HG03575 (cell line): ENCODE results near the gene FN3KRP.

Experiments
- ATAC-seq: cut with Tn5 transposase; IDR thresholded peaks from one replicate; pipeline ENCODE4 v1.9.1; 2021; ENCODE audit not compliant: unreplicated experiment, insufficient number of reproducible peaks, low FRiP score; ENCODE audit errors: extremely low read depth

Gene FN3KRP, protein sequence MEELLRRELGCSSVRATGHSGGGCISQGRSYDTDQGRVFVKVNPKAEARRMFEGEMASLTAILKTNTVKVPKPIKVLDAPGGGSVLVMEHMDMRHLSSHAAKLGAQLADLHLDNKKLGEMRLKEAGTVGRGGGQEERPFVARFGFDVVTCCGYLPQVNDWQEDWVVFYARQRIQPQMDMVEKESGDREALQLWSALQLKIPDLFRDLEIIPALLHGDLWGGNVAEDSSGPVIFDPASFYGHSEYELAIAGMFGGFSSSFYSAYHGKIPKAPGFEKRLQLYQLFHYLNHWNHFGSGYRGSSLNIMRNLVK

DNA sequence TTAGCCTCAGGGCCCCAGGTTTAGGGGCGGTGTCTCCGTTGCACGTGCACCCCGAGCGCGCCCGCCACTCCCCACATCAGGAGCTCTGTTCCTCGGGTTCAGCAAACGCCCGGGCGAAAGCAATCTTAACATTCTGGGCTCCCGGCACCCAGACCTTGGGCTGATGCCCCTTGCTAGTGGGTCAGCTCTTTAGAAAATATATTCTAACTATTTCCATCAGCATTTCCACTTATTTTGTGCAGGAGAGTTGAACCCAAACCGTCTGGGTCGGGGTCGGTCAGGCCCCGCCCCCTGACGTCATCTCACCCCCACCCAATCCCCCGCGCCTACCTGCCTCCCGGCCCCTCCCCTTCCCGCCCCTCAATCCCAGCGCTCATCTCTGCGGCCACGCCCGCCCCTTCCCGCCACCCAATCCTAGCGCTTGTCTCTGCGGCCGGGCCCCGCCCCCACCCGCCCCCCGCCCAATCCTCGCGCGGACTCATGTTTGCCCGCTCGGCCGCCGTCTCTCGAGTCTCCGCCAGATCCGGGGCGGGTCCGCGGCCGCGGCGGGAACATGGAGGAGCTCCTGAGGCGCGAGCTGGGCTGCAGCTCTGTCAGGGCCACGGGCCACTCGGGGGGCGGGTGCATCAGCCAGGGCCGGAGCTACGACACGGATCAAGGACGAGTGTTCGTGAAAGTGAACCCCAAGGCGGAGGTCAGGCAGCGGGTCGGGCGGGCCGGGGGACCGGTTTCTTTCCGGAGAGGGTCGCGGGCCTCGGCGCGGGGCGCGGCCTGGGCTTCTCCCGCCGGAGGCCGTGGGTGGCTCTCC is at the start of gene FN3KRP:
Gene FN3KRP (plus strand): TSS at position 504 of the 808 bp plus-strand sequence. CDS start 50 bp downstream, at position 554.
- ATAC-seq: no peak

- ATAC-seq: no peak
Observed at GRCh38 chr17:82666931-82667667, 49.4 kb upstream of the FN3KRP start.

- no peak for ATAC-seq
Observed at GRCh38 chr17:82667668-82668000, 48.9 kb upstream of the FN3KRP start.

DNA sequence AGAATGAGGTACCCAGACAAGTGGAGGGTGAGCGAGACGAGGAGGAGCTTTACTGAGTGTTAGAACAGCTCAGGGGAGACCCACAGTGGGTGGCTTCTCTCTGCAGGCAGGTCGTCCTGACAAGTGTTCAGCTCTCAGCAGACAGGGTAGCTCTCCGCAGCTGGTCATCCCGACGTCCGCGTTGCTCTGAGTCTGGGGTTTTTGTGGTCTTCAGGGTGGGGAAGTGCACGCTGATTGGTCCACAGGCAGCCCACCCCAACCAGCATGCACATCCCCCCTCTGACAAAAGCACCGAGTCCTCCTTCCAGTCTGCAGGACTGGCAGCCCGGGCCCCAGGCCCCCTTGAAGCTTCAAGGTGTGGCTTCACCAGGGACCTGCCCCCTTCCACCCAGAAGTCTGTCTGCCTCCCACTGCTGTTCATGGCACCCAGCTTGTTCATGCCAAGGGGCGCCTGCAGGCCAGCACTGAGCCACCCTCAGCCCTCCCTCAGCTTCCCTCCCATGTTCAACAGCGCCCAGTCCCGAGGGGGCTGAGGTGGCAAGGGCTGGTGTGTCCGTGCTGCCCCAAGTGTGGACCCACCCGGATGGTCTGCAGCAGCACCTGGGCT is 48.4 kb upstream of the FN3KRP start:
- ATAC-seq: no peak

DNA sequence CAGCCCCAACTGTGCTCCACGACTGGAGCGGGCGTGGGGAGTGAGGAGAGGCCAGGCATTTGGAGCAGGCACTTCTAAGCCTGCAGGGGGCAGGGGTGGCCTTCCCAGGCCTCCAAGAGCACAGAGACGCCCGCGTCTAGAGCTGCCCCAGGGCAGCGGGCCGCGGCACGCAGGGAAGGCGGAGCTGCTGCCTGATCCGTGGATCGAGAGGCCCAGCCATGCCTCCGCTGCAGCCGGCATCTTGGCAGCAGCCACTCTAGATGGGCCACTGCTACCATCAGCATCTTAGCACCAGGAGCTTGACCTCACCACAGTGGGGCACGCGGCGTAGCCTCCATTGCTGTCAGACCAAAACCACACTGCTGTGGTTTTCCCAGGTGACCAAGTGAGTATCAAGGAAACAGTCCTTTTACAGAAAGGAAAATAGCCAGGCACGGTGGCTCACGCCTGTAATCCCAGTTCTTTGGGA is 47.8 kb upstream of the FN3KRP start:
- ATAC-seq: no peak

DNA sequence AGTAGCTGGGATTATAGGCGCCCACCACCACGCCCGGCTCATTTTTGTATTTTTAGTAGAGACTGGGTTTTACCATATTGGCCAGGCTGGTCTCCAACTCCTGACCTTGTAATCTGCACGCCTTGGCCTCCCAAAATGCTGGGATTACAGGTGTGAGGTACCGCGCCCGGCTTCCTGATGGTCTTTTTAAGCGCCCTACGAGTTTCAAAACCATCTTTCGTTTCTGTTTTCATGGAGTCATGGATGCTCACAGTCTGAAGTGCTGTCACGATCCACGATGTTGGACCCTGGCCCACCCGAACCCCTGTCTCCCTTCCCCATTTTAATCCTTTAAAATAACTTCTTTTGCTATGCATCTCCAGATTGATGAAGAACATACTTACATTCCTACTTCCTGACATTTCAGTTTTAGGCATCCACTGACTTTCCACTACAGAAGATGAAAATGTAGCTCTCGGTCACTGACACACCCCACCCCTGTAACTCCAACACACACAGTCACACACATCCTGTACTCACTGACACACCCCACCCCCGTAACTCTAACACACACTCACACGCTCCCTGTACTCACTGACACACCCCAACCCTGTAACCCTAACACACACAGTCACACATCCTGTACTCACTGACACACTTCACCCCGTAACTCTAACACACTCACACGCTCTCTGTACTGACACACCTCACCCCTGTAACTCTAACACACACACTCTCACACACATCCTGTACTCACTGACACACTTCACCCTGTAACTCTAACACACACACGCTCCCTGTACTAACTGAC is 45.6 kb upstream of the FN3KRP start:
- no peak for ATAC-seq

DNA sequence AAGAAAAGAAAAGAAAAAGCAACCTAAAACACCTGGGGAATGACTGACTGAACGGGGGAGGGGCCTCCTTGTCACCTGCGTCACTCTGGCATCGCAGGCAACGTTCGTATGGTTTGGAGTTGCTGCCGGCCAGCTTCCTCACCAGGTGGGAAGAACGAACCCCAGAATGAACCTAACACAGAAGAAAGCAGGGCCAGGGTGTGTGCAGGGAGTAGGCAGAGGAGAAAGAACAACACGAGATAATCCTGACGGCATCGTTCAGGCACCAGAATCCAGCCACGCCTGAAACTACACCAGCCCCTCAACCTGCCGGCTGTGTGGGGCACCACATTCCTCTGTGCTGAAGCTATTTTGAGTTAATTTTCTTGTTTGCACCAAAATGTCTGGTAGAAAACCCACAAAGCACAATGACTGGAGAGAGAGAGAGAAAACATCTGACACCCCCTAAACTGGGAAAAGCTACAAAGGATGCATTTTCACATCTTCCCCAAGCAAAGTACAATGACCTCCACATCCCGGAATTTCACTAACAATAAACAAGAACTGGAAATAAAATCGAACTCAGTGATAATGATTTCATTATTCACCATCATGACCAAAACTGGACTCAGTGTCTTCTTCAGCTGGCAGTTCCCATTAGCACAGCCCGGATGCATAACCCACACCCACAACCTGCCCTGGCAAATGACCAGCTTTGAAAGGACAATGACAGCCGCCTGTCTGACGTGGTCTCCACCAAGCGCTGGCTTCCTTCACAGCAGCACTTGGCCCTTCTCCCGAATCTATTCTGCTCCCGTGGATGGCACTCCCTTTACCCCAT is 41.6 kb upstream of the FN3KRP start:
- no peak for ATAC-seq

DNA sequence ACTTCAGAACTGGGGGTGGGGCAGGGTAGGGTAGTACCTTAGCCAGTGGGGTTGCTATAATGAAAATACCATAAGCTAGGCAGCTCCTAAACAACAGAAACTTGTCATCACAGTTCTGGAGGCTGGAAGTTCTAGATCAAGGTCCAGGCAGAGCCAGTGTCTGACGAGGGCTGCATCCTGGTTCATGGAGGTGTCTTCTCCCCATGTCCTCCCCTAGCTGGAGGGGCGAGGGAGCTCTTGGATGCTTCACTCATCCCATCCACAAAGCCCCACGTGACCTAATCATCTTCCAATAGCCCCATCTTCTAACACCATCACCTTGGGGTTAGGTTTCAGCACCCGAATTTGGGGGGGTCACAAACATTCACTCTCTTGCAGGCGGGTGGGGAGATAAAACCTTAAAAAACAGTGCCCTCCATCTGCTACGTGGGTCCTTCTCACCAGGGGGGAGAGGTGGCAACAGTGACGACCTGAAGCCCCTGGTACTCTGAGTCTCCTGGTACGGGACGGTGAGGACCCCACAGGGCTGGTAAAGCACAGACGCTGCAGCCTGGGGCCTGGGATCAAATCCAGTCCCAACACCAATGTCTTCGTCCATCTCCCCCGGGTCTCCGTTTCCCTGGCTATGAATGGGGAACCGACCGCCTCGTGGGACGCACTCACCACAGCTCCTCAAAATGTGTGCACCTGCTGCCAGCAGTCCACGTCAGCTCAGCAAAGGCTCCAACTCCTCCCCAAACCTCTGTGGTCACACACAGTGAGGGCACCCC is 40.8 kb upstream of the FN3KRP start:
- no peak for ATAC-seq

DNA sequence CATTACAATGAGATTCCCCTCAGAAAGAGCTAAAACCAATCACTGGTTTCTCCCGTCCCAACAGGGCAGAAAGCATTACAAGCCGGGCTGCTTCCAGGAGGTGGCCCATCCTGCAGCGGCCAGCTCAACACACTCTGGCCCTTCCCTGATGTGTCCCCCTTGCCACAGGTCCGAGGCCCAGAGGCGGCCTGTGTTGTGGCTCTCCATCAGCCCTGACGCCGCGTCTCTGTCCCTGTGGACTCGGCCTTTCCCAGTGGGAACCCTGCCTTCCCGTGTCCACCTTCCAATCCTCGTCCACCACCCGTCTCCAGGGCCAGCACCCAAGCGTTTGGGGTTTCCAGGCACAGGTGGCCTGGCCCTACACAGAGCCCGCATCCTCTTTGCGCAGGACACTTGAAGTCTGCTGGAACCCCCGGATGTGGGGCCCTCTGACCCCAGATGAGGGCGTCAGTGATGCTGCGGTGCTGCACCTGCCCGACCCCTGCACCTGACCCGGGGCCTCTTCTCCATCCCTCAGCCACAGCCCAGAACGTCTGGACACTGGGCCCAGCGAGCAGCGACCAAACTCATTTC is 39.1 kb upstream of the FN3KRP start:
- no peak for ATAC-seq

- ATAC-seq: no peak
Observed at GRCh38 chr17:82678265-82678891, 38.1 kb upstream of the FN3KRP start.

DNA sequence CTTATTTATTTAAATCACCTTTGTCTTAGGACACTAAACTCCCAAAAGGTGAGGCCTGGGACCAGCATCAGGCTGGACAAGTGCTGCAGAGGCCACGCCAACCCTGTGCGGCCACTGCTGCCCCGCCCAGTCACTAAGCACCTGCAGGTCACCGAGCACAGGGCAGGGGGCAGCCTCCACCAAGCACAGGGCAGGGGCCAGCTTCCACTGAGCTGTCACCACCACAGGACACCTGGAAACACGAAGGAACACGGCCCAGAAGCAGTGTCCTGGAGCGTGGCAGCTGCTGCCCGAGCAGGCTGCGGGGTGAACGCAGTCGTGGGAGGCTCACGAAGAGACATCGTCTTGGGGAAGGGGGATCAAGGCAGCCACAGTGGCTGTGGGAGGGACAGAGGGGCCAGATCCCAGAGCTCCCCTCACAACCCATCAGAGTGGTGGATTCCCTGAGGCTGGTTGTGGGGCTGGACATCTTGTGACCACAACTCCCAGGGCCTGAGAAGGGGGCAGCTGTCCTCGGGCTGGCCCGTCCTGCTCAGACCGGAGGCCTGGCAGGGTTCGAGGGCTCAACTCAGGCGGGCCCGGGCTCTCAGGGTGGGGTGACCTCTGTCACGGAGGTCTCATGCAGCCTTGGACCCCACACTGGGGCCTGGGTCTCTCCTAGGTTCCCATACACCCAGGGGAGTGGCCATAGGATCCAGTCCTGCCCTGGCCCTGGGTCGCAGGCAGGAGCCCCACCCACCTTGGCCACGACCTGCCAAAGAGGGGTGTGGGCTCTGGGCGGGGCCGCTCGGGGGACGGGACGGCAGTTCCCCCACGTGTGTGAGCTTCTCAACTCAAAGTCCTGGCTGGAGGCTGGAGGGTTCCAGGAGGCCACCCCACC is 36.7 kb upstream of the FN3KRP start:
- no peak for ATAC-seq

DNA sequence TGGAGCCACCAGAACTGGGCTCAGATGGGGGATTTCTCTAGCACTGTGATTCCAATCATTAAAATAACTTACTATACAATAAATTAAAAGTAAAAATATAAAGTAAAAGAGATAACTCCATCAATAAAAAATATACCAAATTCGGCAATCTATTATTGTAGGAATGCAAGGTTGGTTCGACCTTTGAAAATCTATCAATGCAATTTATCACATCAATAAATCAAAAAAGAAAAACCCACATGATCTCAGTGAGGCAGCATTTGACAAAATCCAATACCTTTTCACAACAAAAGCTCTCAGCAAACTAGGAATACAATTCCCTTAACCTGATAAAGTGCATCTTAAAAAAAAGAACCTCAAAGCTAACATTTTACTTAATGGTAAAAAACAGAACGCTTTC is 35.0 kb upstream of the FN3KRP start:
- ATAC-seq: no peak

GRCh38 chr17:82683534-82683933 is 33.0 kb upstream of the FN3KRP start:
- ATAC-seq: no peak

GRCh38 chr17:82684228-82684841 is 32.2 kb upstream of the FN3KRP start:
- ATAC-seq: no peak

- no peak for ATAC-seq
Observed at GRCh38 chr17:82685291-82685690, 31.2 kb upstream of the FN3KRP start.
